Astrocyte (in vitro differentiated cells and primary cell): ENCODE data around the gene BMPR1A. TPM values are rescaled to one million over a fixed set of nuclear protein-coding genes. Genes with fewer than 3 reads are reported as not detected.

Experiments
- DNase-seq: peaks from one replicate; pipeline ENCODE4 v3.0.0-alpha.2; 2010; ENCODE audit warnings: low read depth
- FAIRE-seq: peaks from 2 replicates; lab custom pipeline; 2011; peaks lifted over from hg19 to GRCh38; lab: Jason Lieb, UNC
- H2AFZ ChIP-seq: 2 replicates; pipeline ENCODE4 v1.6.0; 2012; ENCODE audit warnings: low read depth, low read length, inconsistent platforms
- H3K27ac ChIP-seq: 2 replicates; pipeline ENCODE4 v1.5.1; 2011; ENCODE audit warnings: low read depth, low read length, inconsistent platforms
- H3K27me3 ChIP-seq: 2 replicates; pipeline ENCODE4 v1.6.0; 2011; ENCODE audit warnings: low read length, inconsistent platforms; ENCODE audit not compliant: insufficient read depth
- H3K36me3 ChIP-seq: 2 replicates; pipeline ENCODE4 v1.5.1; 2011; ENCODE audit warnings: low read length, inconsistent platforms; ENCODE audit not compliant: insufficient read depth
- H3K4me1 ChIP-seq: 2 replicates; pipeline ENCODE4 v1.5.1; 2011; ENCODE audit warnings: low read length, inconsistent platforms; ENCODE audit not compliant: insufficient read depth
- H3K4me2 ChIP-seq: 2 replicates; pipeline ENCODE4 v1.6.0; 2012; ENCODE audit warnings: low read length, inconsistent platforms
- H3K4me3 ChIP-seq: 2 replicates; pipeline ENCODE4 v1.5.1; 2011; ENCODE audit warnings: low read depth, mild to moderate bottlenecking, low read length, inconsistent platforms; ENCODE audit not compliant: insufficient read depth
- H3K79me2 ChIP-seq: 2 replicates; pipeline ENCODE4 v1.6.0; 2012; ENCODE audit warnings: mild to moderate bottlenecking, low read length, inconsistent platforms; ENCODE audit not compliant: insufficient read depth
- H3K9ac ChIP-seq: 2 replicates; pipeline ENCODE4 v1.6.0; 2012; ENCODE audit warnings: mild to moderate bottlenecking, low read length, inconsistent platforms
- H3K9me3 ChIP-seq: 2 replicates; pipeline ENCODE4 v1.5.1; 2012; ENCODE audit warnings: low read depth, mild to moderate bottlenecking, low read length, inconsistent platforms; ENCODE audit not compliant: insufficient read depth
- H4K20me1 ChIP-seq: 2 replicates; pipeline ENCODE4 v1.6.0; 2012; ENCODE audit warnings: low read length, inconsistent platforms; ENCODE audit not compliant: insufficient read depth
- H3K27ac Mint-ChIP-seq: one replicate; pipeline ENCODE4 v1.8.0; 2021; ENCODE audit warnings: mild to moderate bottlenecking, mixed read lengths; ENCODE audit not compliant: unreplicated experiment
- H3K27me3 Mint-ChIP-seq: one replicate; pipeline ENCODE4 v1.8.0; 2021; ENCODE audit warnings: low read depth, mixed read lengths; ENCODE audit not compliant: unreplicated experiment
- H3K36me3 Mint-ChIP-seq: one replicate; pipeline ENCODE4 v1.8.0; 2021; ENCODE audit warnings: low read depth, mixed read lengths; ENCODE audit not compliant: unreplicated experiment
- H3K4me1 Mint-ChIP-seq: one replicate; pipeline ENCODE4 v1.8.0; 2021; ENCODE audit warnings: low read depth, mixed read lengths; ENCODE audit not compliant: unreplicated experiment
- H3K4me3 Mint-ChIP-seq: one replicate; pipeline ENCODE4 v1.8.0; 2021; ENCODE audit warnings: mild to moderate bottlenecking, moderate library complexity, mixed read lengths; ENCODE audit not compliant: unreplicated experiment
- H3K9me3 Mint-ChIP-seq: one replicate; pipeline ENCODE4 v1.8.0; 2021; ENCODE audit warnings: mild to moderate bottlenecking, mixed read lengths; ENCODE audit not compliant: unreplicated experiment
- CTCF ChIP-seq: IDR thresholded peaks from 2 replicates; pipeline ENCODE4 v1.5.1; 2011; ENCODE audit warnings: low read depth, mild to moderate bottlenecking, inconsistent platforms, low read length, moderate library complexity; ENCODE audit not compliant: insufficient read depth
- EZH2 ChIP-seq: IDR thresholded peaks from 2 replicates; pipeline ENCODE4 v1.6.1; 2012; ENCODE audit warnings: mild to moderate bottlenecking, low read length, inconsistent platforms; ENCODE audit not compliant: insufficient read depth
- total RNA-seq: library from RNA; stranded (reverse); gene quantifications from 2 replicates; pipeline ENCODE4 v1.2.1, GENCODE V29; 2021

Gene BMPR1A
- total RNA-seq, 1 donor from 2014 or later = 52.2 TPM

- Mint-ChIP-seq H3K4me3 (no peak overlapping the region), H3K9me3 (no peaks in the 10 kb centered on the region), H3K4me1 (no peaks in the 10 kb centered on the region), H3K27me3 (peaks cover 5% of the 10 kb centered on the region), H3K36me3 (no peaks in the 10 kb centered on the region), H3K27ac (no peak overlapping the region)
- TF ChIP-seq CTCF (no peak), EZH2 (no peak)
- no peak overlapping the region for H3K9ac ChIP-seq
- no peaks in the 10 kb centered on the region for H4K20me1 ChIP-seq
- FAIRE-seq = no peak
- H3K9me3 ChIP-seq = no peaks in the 10 kb centered on the region
- H3K27me3 ChIP-seq = no peaks in the 10 kb centered on the region
- H3K4me3 ChIP-seq = no peak overlapping the region
- H3K36me3 ChIP-seq = no peaks in the 10 kb centered on the region
- H2AFZ ChIP-seq = no peak overlapping the region
- no peaks in the 10 kb centered on the region for H3K4me1 ChIP-seq
- no peak overlapping the region for H3K4me2 ChIP-seq
- no peak overlapping the region for H3K27ac ChIP-seq
- H3K79me2 ChIP-seq = no peaks in the 10 kb centered on the region
- DNase-seq = no peak
Measured at GRCh38 chr10:86744067-86744725, 12.2 kb upstream of the BMPR1A start.

DNA sequence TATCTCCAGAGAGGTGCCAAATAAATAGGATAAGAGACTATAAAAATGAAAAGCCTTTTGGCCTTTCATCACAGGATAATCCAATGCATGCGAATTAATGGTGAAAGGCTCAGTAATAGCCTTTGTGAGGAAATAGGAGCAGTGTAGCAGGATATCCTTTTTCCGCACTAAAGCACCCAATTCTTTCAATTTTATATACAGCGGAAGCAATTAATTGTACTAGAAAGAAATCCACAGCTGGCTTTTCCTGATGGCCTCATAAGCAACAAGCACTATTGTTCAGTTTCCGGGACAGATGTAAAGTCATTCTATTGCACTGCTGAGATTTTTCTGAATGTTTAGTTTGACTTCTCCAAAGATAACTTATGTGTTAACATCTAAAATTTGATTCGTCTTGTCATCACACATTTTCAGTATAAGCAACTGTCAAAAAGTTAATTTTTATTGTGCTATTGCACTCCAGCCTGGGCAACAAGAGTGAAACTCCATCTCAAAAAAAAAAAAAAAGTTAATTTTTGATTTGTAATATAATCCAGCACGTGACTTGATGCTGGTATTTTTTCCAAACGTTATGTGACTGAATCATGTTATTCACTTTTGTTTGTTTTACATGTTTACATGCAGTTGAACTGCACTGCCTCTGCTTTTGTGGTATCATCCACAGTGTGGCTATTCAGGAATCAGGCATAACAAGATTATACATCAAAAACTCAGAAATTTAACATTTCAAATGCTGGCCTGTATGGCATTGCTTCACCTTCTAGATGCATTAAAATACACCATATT lies 8.4 kb upstream of the BMPR1A start:
- H3K4me2 ChIP-seq = no peak overlapping the region
- no peaks in the 10 kb centered on the region for H3K4me1 ChIP-seq
- no peaks in the 10 kb centered on the region for H3K4me1 Mint-ChIP-seq
- H3K9me3 Mint-ChIP-seq = no peaks in the 10 kb centered on the region
- no peak overlapping the region for H2AFZ ChIP-seq
- no peak overlapping the region for H3K4me3 Mint-ChIP-seq
- H3K36me3 ChIP-seq = no peaks in the 10 kb centered on the region
- H3K27ac Mint-ChIP-seq = no peak overlapping the region
- H3K27me3 ChIP-seq = no peaks in the 10 kb centered on the region
- H3K4me3 ChIP-seq = no peak overlapping the region
- no peak overlapping the region for H3K27ac ChIP-seq
- H3K79me2 ChIP-seq = peaks cover 14% of the 10 kb centered on the region
- no peaks in the 10 kb centered on the region for H3K27me3 Mint-ChIP-seq
- TF ChIP-seq CTCF (no peak), EZH2 (no peak)
- H3K9ac ChIP-seq = no peak overlapping the region
- no peaks in the 10 kb centered on the region for H3K9me3 ChIP-seq
- no peak for FAIRE-seq
- no peak for DNase-seq
- H3K36me3 Mint-ChIP-seq = no peaks in the 10 kb centered on the region
- H4K20me1 ChIP-seq = peaks cover 6% of the 10 kb centered on the region

DNA sequence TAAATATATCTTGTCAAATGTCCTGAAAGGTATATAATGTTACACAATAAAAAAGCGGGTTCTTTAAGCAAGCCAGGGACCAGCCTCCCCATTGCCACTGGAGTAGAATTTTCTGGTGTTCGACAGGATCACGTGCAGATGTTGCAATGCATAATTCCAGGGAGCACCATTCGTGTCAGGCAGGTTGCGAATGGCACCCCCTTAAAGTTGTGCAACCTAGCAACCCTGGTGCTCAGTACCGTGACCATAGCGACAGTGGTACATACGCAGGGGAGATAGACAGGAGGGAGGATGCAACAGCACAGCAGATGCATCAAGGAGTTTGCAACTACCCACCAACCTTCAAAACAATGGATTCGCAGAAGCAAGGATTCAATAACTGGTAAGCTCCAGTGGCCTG lies 6.6 kb upstream of the BMPR1A start:
- H3K4me1 ChIP-seq = no peaks in the 10 kb centered on the region
- Mint-ChIP-seq H3K27me3 (no peaks in the 10 kb centered on the region), H3K27ac (no peak overlapping the region), H3K36me3 (no peaks in the 10 kb centered on the region), H3K9me3 (no peaks in the 10 kb centered on the region), H3K4me1 (peaks cover 9% of the 10 kb centered on the region), H3K4me3 (no peak overlapping the region)
- H2AFZ ChIP-seq = no peak overlapping the region
- H3K27ac ChIP-seq = no peak overlapping the region
- H3K4me2 ChIP-seq = no peak overlapping the region
- H3K79me2 ChIP-seq = peaks cover 26% of the 10 kb centered on the region
- no peak for DNase-seq
- H3K9ac ChIP-seq = no peak overlapping the region
- H4K20me1 ChIP-seq = peaks cover 6% of the 10 kb centered on the region
- H3K27me3 ChIP-seq = no peaks in the 10 kb centered on the region
- H3K4me3 ChIP-seq = no peak overlapping the region
- H3K9me3 ChIP-seq = no peaks in the 10 kb centered on the region
- no peak for FAIRE-seq
- no peak for TF ChIP-seq CTCF
- TF ChIP-seq EZH2 = no peak
- H3K36me3 ChIP-seq = no peaks in the 10 kb centered on the region
